HG03457 (cell line): ENCODE data around the gene MROH2A.
"Not testable (repeated sequence)": the region's sequence is repeated elsewhere in the genome, so short reads cannot be mapped to it uniquely, and the experiment has no call there.

Experiments
- ATAC-seq: cut with Tn5 transposase; IDR thresholded peaks from one replicate; pipeline ENCODE4 v1.9.1; 2021; ENCODE audit warnings: moderate number of reproducible peaks; ENCODE audit not compliant: unreplicated experiment

Gene MROH2A

GRCh38 chr2:233778030-233778429, at the start of gene MROH2A:
MROH2A (plus strand) TSS chr2:233778330; CDS start chr2:233779359, 1,029 bp downstream.
- ATAC-seq, result no peak

- ATAC-seq, result no peak
Measured at GRCh38 chr2:233728723-233729301, 49.3 kb upstream of the MROH2A start, which contains the start of gene UGT1A3. UGT1A3 (plus strand) TSS chr2:233729042; CDS start chr2:233729127, 85 bp downstream.

GRCh38 chr2:233736868-233737653, 41.1 kb upstream of the MROH2A start:
- not testable (repeated sequence) for ATAC-seq

- ATAC-seq, result no peak
Measured at GRCh38 chr2:233740870-233741269, 37.3 kb upstream of the MROH2A start.

GRCh38 chr2:233743464-233744259, 34.5 kb upstream of the MROH2A start:
- no peak for ATAC-seq

- no peak for ATAC-seq
Measured at GRCh38 chr2:233745073-233745755, 32.9 kb upstream of the MROH2A start.

- not testable (repeated sequence) for ATAC-seq
Measured at GRCh38 chr2:233745838-233746237, 32.3 kb upstream of the MROH2A start.

- ATAC-seq, result no peak
Measured at GRCh38 chr2:233746475-233747282, 31.5 kb upstream of the MROH2A start.

GRCh38 chr2:233747283-233747544, 30.9 kb upstream of the MROH2A start:
- no peak for ATAC-seq

- not testable (repeated sequence) for ATAC-seq
Measured at GRCh38 chr2:233750689-233751088, 27.4 kb upstream of the MROH2A start.

- ATAC-seq, result not testable (repeated sequence)
Measured at GRCh38 chr2:233751212-233752009, 26.7 kb upstream of the MROH2A start.

GRCh38 chr2:233754872-233755611, 23.1 kb upstream of the MROH2A start:
- ATAC-seq, result no peak

- ATAC-seq, result no peak
Measured at GRCh38 chr2:233756429-233757081, 21.6 kb upstream of the MROH2A start.

- ATAC-seq, result no peak
Measured at GRCh38 chr2:233758141-233758540, 20.0 kb upstream of the MROH2A start.

- ATAC-seq, result no peak
Measured at GRCh38 chr2:233758849-233759248, 19.3 kb upstream of the MROH2A start.

- ATAC-seq, result no peak
Measured at GRCh38 chr2:233760043-233760442, 18.1 kb upstream of the MROH2A start, which contains the start of gene UGT1A1. UGT1A1 (plus strand) TSS chr2:233760270; CDS start chr2:233760288, 18 bp downstream.

GRCh38 chr2:233761040-233761769, 16.9 kb upstream of the MROH2A start:
- no peak for ATAC-seq

- ATAC-seq, result no peak
Measured at GRCh38 chr2:233764264-233764663, 13.9 kb upstream of the MROH2A start.
